GM15510 (cell line): Measurements from ENCODE around the gene TTLL9.
A peak's percentile ranks its signal among the peaks of the same experiment; 100 is the strongest.

Source experiments
- POLR2A ChIP-seq: IDR thresholded peaks from 3 replicates; pipeline ENCODE4 v1.6.1; 2011; ENCODE audit warnings: borderline replicate concordance; ENCODE audit not compliant: insufficient read length; ENCODE audit errors: extremely low read depth

The TTLL9 gene

GRCh38 chr20:31861135-31861384 lies 9.4 kb upstream of the TTLL9 start:
- TF ChIP-seq POLR2A, result no peak

DNA sequence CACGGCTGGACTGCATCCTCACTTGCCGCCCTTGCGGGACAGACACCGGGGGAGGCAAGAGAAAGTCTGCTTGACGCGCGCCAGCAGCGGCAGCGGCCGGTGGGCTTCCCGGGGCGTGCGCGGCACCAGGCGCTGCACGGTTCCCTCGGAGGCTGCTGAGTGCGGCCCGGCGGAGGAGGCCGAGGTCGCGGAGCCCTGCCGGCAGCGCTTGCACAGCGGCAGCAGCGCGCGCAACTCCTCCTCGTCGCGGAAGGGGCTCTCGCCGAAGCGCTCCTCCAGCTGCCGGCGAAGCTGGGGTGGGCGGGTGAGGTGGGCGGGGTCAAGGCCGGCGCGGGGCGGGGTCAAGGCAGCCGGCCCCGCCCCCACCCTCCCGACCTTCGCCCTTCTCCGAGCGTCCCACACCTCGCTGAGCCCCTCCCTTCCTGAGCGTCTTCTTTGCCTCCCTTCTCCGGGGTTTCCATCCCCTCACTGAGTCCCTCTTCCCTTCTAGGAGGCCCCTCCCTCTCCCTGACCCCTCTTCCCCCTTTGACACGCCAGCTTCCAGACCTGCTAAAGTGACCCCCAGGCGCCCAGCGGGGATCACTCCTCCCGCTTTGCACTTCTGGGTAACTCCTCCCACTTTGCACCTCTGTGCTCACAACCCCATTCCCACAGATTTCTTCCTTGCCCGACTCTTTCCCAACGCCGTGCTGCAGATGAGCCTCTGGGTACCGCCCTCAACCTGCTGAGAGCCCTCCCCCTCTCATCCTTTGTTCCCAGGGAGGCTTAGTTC lies 8.9 kb upstream of the TTLL9 start:
- TF ChIP-seq POLR2A, result peak; percentile 20

DNA sequence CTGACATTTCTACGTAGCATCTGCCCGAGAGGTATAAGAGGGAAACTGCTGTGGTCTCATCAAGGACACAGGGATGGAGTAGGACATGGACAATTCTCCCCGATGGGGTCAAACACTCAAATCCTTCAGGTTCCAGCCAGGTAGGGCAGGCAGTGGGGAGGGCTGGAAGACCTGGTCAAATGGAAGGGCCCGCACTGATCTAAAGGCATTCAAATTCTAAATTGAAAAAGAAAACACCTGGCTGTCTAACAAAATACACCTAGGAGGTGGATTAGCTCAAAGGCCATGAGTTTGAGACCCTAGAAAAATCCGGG lies 8.3 kb upstream of the TTLL9 start:
- TF ChIP-seq POLR2A, result no peak

GRCh38 chr20:31862506-31862905 lies 7.9 kb upstream of the TTLL9 start:
- TF ChIP-seq POLR2A, result no peak

GRCh38 chr20:31863296-31864085 lies 6.9 kb upstream of the TTLL9 start:
- TF ChIP-seq POLR2A, result no peak

DNA sequence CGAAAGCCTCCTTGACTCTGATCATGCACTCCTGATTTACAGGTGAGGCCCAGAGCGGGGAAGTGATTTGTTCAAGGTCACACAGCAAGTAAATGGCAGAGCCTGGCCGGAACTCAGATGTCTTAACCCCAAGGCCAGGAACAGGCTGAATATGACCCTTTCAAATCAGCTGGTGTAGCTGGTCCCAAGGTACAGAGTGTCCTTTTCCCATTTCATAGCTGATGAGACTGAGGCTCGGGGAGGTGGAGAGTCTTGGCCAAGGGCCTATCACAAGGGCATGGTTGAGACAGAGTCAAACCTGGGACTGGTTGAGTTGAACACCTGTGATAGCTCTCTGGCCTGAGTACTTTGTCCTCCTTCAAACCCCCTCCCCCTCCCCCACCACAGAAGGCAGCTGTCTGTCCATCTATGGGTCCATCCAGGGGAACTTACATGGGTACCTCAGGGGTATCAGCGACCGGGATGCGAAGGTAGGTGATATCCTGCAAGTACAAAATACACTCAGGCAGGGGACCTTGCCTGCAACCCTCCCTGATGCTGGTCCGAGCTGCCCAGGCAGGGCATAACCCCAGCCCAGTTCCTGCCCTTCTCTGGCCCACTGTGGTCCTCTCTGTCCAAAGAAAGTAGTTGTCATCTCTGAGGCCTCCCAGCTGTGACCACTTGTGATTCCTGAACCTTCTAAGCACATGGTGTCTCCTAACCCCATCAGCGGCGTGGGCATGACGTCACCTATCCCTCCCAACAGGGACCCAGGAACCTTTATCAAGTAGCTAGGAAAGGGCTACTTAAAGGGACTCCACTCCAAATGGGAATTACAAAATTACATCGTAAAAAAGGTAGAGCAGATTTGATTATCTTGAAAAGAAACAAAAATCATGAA lies 5.7 kb upstream of the TTLL9 start:
- no peak for TF ChIP-seq POLR2A

GRCh38 chr20:31866221-31866620 lies 4.2 kb upstream of the TTLL9 start:
- no peak for TF ChIP-seq POLR2A

GRCh38 chr20:31868853-31869672 lies 1.4 kb upstream of the TTLL9 start:
- no peak for TF ChIP-seq POLR2A

GRCh38 chr20:31869673-31869941 lies 827 bp upstream of the TTLL9 start:
- no peak for TF ChIP-seq POLR2A

DNA sequence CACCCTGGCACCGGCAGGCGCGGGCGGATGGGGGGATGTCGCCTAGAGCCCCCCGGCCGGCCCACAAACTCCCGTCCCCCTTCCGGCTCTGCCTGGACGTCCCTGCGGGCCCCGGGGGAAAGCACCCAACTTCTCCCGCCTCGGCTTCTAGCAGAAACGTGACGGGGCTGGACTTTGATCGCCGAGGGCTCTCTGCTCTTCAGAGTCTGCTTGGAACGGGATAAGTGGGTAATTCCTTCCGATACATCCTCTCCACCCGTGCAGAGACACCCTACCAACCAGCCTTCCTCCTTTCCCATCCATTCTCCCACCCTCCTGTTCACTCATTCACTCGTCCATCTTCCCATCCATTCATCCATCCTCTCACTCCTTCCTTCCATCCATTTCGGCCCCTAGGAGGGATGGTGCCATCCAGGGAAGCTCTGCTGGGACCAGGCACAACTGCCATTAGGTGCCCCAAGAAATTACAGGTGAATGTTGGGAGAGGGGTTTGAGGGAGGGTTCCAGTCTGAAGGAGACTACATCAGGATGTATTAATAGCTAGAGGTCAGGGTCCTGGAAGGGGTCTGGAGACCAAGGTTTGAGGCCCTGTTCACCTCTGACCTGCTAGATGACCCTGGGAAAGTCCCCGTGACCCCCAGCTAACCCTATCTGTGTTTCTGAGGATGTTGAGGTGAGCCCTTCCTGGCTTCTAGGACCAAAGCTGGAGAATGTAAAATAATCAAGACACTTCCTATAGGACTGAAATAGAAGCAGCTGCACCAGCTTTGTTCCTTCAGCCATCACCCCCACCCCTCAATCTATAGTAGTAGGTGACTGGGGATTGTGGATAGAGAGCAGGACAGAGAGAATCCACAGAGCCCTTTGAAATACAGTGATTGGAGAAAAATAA lies 538 bp downstream of the TTLL9 start:
- TF ChIP-seq POLR2A, result no peak

DNA sequence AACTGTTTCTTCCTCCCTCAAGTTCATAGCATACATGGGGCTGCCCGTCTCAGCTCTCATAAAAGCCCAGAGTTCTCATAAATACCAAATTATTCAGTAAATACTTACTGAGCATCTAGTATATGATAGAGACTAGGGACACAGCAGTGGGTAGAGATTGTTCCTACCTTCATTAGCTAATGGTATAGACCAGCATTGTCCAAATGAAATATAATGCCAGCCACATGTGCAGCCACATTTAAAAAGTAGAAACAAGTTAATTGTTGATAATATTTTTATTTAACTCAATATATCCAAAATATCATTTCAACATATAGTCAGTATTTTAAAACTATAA lies 1.2 kb downstream of the TTLL9 start:
- no peak for TF ChIP-seq POLR2A

DNA sequence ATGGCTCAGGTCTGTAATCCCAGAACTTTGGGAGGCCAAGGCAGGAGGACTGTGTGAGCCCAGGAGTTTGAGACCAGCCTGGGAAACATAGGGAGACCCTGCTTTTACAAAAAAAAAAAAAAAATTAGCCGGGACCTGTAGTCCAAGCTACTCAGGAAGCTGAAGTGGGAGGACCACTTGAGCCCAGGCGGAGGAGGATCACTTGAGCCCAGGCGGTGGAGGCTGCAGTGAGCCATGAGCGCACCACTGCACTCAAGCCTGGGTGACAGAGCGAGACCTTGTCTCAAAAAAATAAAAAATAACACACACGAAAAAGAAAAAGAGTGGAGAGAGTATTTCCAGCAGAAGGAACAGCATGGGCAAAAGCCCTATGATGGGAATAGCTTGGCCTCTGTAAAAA lies 2.0 kb downstream of the TTLL9 start:
- TF ChIP-seq POLR2A, result no peak

DNA sequence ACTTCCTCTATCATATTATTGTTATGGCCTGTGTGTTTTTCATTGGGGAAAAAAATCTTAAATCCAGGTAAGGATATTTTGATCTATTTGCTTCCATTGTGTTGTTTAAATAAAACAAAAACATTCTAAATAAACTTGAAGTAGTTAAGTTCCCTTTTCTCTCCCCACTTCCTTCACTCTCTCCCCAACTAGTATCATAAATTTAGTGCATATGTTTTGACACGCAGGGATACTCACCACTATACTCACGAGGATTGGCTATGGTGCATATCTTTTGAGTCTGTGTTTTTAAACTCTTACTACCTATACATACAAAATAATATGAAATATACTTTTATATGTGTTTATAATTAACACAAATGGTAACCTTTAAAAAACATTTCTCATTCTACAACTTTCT lies 5.2 kb downstream of the TTLL9 start:
- TF ChIP-seq POLR2A, result no peak

DNA sequence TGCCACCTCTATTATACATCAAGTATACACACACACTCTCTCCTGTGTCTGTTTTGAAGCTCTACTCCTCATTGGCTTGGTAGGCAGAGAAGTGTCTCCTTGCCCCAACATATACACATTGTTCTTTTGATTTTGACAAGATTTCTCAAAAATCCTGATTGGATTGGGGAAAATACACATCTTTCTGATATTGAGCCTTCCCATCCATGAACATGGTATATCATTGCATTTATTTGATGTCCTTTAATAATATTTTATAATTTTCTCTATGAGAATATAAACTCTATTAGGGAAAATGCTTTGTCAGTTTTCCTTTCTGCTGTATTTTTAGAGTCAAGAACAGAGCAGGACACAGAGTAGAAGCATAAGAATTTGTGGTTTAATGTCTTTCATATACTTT lies 7.2 kb downstream of the TTLL9 start:
- TF ChIP-seq POLR2A, result no peak
